Measurements from ENCODE around the gene PLD5.

DNA sequence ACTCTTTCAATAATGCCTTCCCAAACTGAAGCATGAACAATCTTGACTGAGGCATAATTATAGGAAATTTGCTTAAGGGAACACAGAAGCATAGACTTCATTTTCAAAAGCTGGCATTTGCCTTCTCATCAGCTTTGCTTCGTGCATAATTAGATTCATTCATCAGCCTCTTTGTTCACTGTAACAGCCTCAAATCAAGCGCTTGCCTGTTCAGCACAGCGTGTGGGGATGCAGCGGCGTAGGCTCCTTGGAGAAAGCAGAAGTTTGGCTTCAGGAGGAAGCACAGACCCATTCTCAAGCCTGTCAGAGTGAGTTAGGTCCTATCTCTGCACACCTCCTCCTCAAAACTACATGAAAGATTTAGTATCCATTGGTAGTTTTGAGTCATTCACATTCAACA, 279.2 kb downstream of the PLD5 start:
- TF ChIP-seq, protein P1, sequence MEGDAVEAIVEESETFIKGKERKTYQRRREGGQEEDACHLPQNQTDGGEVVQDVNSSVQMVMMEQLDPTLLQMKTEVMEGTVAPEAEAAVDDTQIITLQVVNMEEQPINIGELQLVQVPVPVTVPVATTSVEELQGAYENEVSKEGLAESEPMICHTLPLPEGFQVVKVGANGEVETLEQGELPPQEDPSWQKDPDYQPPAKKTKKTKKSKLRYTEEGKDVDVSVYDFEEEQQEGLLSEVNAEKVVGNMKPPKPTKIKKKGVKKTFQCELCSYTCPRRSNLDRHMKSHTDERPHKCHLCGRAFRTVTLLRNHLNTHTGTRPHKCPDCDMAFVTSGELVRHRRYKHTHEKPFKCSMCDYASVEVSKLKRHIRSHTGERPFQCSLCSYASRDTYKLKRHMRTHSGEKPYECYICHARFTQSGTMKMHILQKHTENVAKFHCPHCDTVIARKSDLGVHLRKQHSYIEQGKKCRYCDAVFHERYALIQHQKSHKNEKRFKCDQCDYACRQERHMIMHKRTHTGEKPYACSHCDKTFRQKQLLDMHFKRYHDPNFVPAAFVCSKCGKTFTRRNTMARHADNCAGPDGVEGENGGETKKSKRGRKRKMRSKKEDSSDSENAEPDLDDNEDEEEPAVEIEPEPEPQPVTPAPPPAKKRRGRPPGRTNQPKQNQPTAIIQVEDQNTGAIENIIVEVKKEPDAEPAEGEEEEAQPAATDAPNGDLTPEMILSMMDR (IDR thresholded peaks at IDR 0.05) = no peak
- TF ChIP-seq EP300 (IDR thresholded peaks at IDR 0.05; ENCODE audit: borderline replicate concordance in 1 of 2, low read depth in 1 of 2, low read length in 1 of 2) (no peak), FOXM1 (IDR thresholded peaks at IDR 0.05; ENCODE audit: low read depth) (no peak), JUND (IDR thresholded peaks at IDR 0.05) (no peak), RAD21 (IDR thresholded peaks at IDR 0.05; ENCODE audit: low read length) (no peak)
- TF ChIP-seq, protein P2, sequence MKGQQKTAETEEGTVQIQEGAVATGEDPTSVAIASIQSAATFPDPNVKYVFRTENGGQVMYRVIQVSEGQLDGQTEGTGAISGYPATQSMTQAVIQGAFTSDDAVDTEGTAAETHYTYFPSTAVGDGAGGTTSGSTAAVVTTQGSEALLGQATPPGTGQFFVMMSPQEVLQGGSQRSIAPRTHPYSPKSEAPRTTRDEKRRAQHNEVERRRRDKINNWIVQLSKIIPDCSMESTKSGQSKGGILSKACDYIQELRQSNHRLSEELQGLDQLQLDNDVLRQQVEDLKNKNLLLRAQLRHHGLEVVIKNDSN (IDR thresholded peaks at IDR 0.05; ENCODE audit: borderline replicate concordance, low read depth) = no peak
- TF ChIP-seq, protein P3, sequence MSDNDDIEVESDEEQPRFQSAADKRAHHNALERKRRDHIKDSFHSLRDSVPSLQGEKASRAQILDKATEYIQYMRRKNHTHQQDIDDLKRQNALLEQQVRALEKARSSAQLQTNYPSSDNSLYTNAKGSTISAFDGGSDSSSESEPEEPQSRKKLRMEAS (IDR thresholded peaks at IDR 0.05; ENCODE audit: low read depth) = no peak
